Thyroid gland (tissue), 4 donors: Measurements from ENCODE around the gene CDCA8.

Source experiments
- POLR2A ChIP-seq, 2 donors: fragments of 450-650 bp; IDR thresholded peaks; one replicate each; pipeline ENCODE4 v1.6.1; 2017; ENCODE audit warnings: antibody characterized with exemption in 2 of 2, mild to moderate bottlenecking in 2 of 2, moderate library complexity in 1 of 2
- TF ChIP-seq, protein P1 (sequence below), 6 experiments: fragments of 200-600 bp in 3 of 6; fragments of 450-650 bp in 3 of 6; sonication (generic) in 3 of 6; IDR thresholded peaks; one replicate each; pipeline ENCODE4 v1.5.1; 2016 to 2019; ENCODE audit warnings: antibody characterized with exemption in 6 of 6, mild to moderate bottlenecking in 2 of 6, inconsistent platforms in 1 of 6, moderate library complexity in 1 of 6

DNA sequence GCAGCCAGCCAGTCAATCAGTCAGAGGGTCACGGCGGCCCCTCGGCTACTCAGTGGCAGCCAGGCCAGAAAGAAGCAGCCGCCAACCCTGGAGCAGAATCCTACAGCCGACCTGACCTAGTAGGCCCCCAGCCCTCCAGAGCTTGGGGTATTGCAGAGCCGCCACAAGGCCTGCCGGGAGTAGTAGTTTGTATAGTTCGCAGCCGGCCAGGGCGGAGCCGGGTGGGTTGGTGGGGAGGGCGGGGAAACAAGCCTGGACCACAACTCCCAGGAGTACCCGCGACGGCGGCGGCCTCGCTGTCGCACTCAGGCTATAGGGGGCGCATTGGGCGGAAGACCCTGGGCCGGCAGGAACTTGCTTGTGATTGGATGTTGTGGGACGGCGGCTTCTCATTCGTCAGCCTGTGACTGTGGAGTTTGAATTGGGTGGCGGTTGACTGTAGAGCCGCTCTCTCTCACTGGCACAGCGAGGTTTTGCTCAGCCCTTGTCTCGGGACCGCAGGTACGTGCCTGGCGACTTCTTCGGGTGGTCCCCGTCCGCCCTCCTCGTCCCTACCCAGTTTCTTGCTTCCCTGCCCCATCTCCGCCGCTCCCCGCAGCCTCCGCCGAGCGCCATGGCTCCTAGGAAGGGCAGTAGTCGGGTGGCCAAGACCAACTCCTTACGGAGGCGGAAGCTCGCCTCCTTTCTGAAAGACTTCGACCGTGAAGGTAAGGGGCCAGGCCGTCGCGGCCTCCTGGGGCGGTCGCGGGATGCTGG is at the start of gene CDCA8:
- TF ChIP-seq, protein P1, sequence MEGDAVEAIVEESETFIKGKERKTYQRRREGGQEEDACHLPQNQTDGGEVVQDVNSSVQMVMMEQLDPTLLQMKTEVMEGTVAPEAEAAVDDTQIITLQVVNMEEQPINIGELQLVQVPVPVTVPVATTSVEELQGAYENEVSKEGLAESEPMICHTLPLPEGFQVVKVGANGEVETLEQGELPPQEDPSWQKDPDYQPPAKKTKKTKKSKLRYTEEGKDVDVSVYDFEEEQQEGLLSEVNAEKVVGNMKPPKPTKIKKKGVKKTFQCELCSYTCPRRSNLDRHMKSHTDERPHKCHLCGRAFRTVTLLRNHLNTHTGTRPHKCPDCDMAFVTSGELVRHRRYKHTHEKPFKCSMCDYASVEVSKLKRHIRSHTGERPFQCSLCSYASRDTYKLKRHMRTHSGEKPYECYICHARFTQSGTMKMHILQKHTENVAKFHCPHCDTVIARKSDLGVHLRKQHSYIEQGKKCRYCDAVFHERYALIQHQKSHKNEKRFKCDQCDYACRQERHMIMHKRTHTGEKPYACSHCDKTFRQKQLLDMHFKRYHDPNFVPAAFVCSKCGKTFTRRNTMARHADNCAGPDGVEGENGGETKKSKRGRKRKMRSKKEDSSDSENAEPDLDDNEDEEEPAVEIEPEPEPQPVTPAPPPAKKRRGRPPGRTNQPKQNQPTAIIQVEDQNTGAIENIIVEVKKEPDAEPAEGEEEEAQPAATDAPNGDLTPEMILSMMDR (IDR thresholded peaks at IDR 0.05): peak in 4 of 6 experiments; percentile 26 to 59 (median 48)
- peak in 1 of 2 donors; percentile 57 for TF ChIP-seq POLR2A (IDR thresholded peaks at IDR 0.05)
